Regular cardiac myocyte (primary cell): ENCODE measurements around the gene GALNT5. TPM values are rescaled to one million over a fixed set of nuclear protein-coding genes. Genes with fewer than 3 reads are reported as not detected.

ENCODE experiments used
- total RNA-seq: library from RNA; depleted of rRNA; stranded (reverse); fragments of >200 nt; gene quantifications from 2 replicates; pipeline ENCODE4 v1.2.3, GENCODE V29; 2014

GALNT5 gene
- total RNA-seq, result 87.6 and 183 TPM in 2 replicates

GRCh38 chr2:157257312-157258252 is at the start of gene GALNT5:
Gene GALNT5, plus strand, starts transcription at chr2:157257705. Its CDS starts 378 bp downstream, at chr2:157258083.

GRCh38 chr2:157325786-157326185 is 68.3 kb downstream of the GALNT5 start, which contains the start of gene ERMN:
Gene ERMN, minus strand, starts transcription at chr2:157325824. Its CDS starts 182 bp downstream, at chr2:157325642.

Other genes with a start within 250 kb of the GALNT5 start
- gene ERMN, start 68.1 kb downstream of the GALNT5 start, total RNA-seq, result 0.19 and 0.28 TPM in 2 replicates
- 5.0 and 5.9 TPM in 2 replicates for gene CYTIP, start 186.4 kb downstream of the GALNT5 start, total RNA-seq